DMS53 treated with DMSO at 0.1 percent for 48 hours (cell line): ENCODE data around the gene ZNF746.
"Not testable (repeated sequence)": the region's sequence is repeated elsewhere in the genome, so short reads cannot be mapped to it uniquely, and the experiment has no call there.

Experiments
- DNase-seq: peaks from one replicate; lab custom pipeline; 2025; ENCODE audit not compliant: unreplicated experiment; lab: John Stamatoyannopoulos, UW

The ZNF746 gene

GRCh38 chr7:149497467-149498261 is at the start of gene ZNF746:
Gene ZNF746 (minus strand): TSS chr7:149497809. CDS start chr7:149497536, 273 bp downstream.
- peak; percentile 71 for DNase-seq

GRCh38 chr7:149547126-149547525 is 49.5 kb upstream of the ZNF746 start:
- DNase-seq, result no peak

- no peak for DNase-seq
Measured at GRCh38 chr7:149546331-149546730, 48.7 kb upstream of the ZNF746 start.

GRCh38 chr7:149544028-149544427 is 46.4 kb upstream of the ZNF746 start:
- no peak for DNase-seq

GRCh38 chr7:149532654-149533053 is 35.0 kb upstream of the ZNF746 start:
- no peak for DNase-seq

GRCh38 chr7:149529136-149529718 is 31.6 kb upstream of the ZNF746 start:
- DNase-seq, result no peak

- no peak for DNase-seq
Measured at GRCh38 chr7:149527414-149527813, 29.8 kb upstream of the ZNF746 start.

- DNase-seq, result no peak
Measured at GRCh38 chr7:149525280-149525679, 27.7 kb upstream of the ZNF746 start.

- no peak for DNase-seq
Measured at GRCh38 chr7:149524394-149524793, 26.8 kb upstream of the ZNF746 start.

GRCh38 chr7:149510248-149510647 is 12.6 kb upstream of the ZNF746 start:
- no peak for DNase-seq

- DNase-seq, result no peak
Measured at GRCh38 chr7:149509774-149510173, 12.2 kb upstream of the ZNF746 start.

- DNase-seq, result no peak
Measured at GRCh38 chr7:149505551-149505950, 7.9 kb upstream of the ZNF746 start.

GRCh38 chr7:149501651-149502050 is 4.0 kb upstream of the ZNF746 start:
- DNase-seq, result no peak

GRCh38 chr7:149500910-149501309 is 3.3 kb upstream of the ZNF746 start:
- no peak for DNase-seq

GRCh38 chr7:149500201-149500600 is 2.6 kb upstream of the ZNF746 start:
- no peak for DNase-seq

- no peak for DNase-seq
Measured at GRCh38 chr7:149498811-149499210, 1.2 kb upstream of the ZNF746 start.

- DNase-seq, result no peak
Measured at GRCh38 chr7:149496642-149497391, 792 bp downstream of the ZNF746 start.

- DNase-seq, result no peak
Measured at GRCh38 chr7:149495785-149496641, 1.6 kb downstream of the ZNF746 start.

GRCh38 chr7:149494738-149495368 is 2.8 kb downstream of the ZNF746 start:
- DNase-seq, result no peak

GRCh38 chr7:149493975-149494374 is 3.6 kb downstream of the ZNF746 start:
- DNase-seq, result not testable (repeated sequence)

GRCh38 chr7:149493366-149493765 is 4.2 kb downstream of the ZNF746 start:
- DNase-seq, result no peak
